GM12872 (cell line): Measurements from ENCODE around the gene RNASE11.

Source experiments
- CTCF ChIP-seq: IDR thresholded peaks from 3 replicates; pipeline ENCODE4 v1.5.1; 2011; ENCODE audit warnings: low read depth, mild to moderate bottlenecking, low read length, moderate library complexity; ENCODE audit not compliant: insufficient read depth

The RNASE11 gene

DNA sequence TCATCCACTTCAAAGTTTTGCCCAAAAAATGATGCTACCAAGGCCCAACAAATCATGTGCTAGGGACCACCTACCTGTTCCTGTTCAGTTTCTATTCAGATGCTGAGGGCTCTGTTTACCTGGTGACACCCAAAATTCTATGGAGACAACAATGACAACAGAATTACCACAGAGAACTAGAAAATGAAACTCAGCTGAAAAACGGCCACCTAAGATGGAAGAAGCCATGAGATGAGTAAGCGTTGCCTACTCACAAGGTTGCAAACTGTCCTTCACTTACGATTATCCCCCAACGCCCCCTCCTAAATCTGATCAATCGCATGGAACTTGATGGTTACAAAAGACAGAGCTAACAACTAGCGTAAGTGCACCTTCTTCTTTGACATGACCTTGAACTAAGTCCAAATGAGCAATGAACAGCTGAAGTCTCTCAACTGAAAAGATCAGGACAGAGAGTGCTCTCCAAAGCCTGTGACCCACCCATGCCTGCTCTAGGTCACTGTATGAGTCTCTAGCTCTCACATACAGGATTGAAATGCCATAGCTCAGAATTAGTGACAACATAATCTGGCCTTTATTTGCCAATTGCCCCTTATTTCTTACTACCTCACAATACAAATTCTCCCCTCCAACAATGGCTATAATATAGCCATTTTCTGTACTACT is at the start of gene RNASE11:
RNASE11 (minus strand) TSS at position 513 of the 666 bp plus-strand sequence.
- no peak for TF ChIP-seq CTCF

- TF ChIP-seq CTCF = no peak
Observed at GRCh38 chr14:20632831-20633691, 45.3 kb upstream of the RNASE11 start.

GRCh38 chr14:20632448-20632830 is 44.6 kb upstream of the RNASE11 start:
- TF ChIP-seq CTCF = no peak

- TF ChIP-seq CTCF = no peak
Observed at GRCh38 chr14:20631880-20632389, 44.1 kb upstream of the RNASE11 start.

GRCh38 chr14:20631023-20631879 is 43.5 kb upstream of the RNASE11 start:
- no peak for TF ChIP-seq CTCF

DNA sequence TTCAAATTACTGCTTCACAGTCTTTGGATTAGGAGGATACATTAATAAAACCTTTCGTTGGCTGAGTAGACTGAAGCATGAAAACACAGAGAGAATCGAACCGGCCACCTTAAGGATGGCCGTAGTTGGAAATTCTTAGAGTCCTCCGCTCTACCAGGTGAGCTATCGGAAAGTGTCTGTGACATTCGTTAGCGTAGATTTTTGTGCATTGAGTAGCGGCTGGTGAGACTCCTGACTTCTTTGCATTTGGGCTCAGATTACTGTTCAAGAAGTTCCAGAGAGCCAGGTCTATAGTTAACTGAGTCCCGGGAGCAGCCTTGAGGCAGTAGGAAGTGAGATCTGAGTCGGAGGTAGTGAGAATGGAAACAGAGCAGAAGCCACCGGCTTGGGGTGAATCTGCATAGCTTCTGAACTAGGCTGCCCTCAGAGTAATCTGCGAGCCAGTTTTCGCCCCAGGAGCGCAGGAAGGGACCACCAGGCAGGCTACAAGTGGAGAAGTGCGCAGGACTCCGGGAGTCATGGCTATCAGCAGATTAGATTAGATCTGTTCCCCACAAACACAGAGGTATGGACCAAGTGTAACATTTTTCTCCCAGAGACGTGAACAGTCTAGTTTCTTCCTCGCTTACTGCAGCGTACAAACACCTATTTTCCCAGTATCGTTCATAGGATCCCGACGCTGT is 42.7 kb upstream of the RNASE11 start:
- no peak for TF ChIP-seq CTCF
